K562 (cell line): Measurements from ENCODE around the gene ZDHHC16. TPM values are rescaled to one million over a fixed set of nuclear protein-coding genes. Genes with fewer than 3 reads are reported as not detected.

Source experiments
- KHSRP ChIP-seq: fragments of 450-650 bp; IDR thresholded peaks from 2 replicates; pipeline ENCODE4 v1.6.1; 2017
- POLR2AphosphoS5 ChIP-seq: IDR thresholded peaks from 2 replicates; pipeline ENCODE4 v1.6.1; 2011; ENCODE audit warnings: mild to moderate bottlenecking, low read depth, low read length, moderate library complexity; ENCODE audit not compliant: control insufficient read depth, insufficient read depth
- RB1 ChIP-seq: fragments of 450-650 bp; IDR thresholded peaks from 2 replicates; pipeline ENCODE4 v1.6.1; 2017; ENCODE audit warnings: low read depth, mild to moderate bottlenecking
- polyA plus RNA-seq, 8 experiments: library from polyadenylated mRNA; depleted of rRNA in 4 of 8; stranded (reverse) in 5 of 8; unstranded in 3 of 8; fragments of >200 nt; fragmentation: Nextera tagmentation in 2 of 8; fragmentation: Illumina TruSeq in 1 of 8; extraction: Ambion mirVana in 2 of 8; extraction: Trizol in 1 of 8; gene quantifications; 2 replicates each; pipeline versions ENCODE4 v1.2.1 to v1.2.3, GENCODE V29; 2011 to 2014; ENCODE audit warnings: inconsistent platforms in 1 of 8, missing spikeins in 1 of 8
- total RNA-seq, 7 experiments: library from RNA; depleted of rRNA in 6 of 7; stranded (reverse); fragments of >200 nt in 6 of 7; fragmentation: Illumina TruSeq in 2 of 7; extraction: Trizol in 2 of 7; gene quantifications; 2 replicates each; pipeline versions ENCODE4 v1.2.1 to v1.2.3, GENCODE V29; 2011 to 2021; ENCODE audit warnings: low replicate concordance in 1 of 7
- TF ChIP-seq, protein P1 (sequence below): fragments of 250-450 bp; sonication (Bioruptor Pico); IDR thresholded peaks from 2 replicates; pipeline ENCODE4 v1.5.0; 2021; ENCODE audit warnings: mild to moderate bottlenecking, moderate library complexity
- TF ChIP-seq, protein P2 (sequence below): sonication (generic); formaldehyde crosslinking; IDR thresholded peaks from 2 replicates; pipeline ENCODE4 v1.8.0; 2022; ENCODE audit warnings: mild to moderate bottlenecking, missing genetic modification reagents, borderline replicate concordance
- TF ChIP-seq, protein P3 (sequence below): fragments of 250-450 bp; sonication (Bioruptor Pico); IDR thresholded peaks from 2 replicates; pipeline ENCODE4 v1.5.0; 2022; ENCODE audit warnings: mild to moderate bottlenecking
- TF ChIP-seq, protein P4 (sequence below), 3 experiments: IDR thresholded peaks in 2 of 3; conservative IDR thresholded peaks in 1 of 3; 2 replicates each; pipeline ENCODE4 v1.5.1; 2011 to 2012; ENCODE audit warnings: low read length in 3 of 3, mild to moderate bottlenecking in 3 of 3, control low read depth in 2 of 3, improper control_type of control experiment in 1 of 3, inconsistent platforms in 1 of 3, low read depth in 1 of 3, mixed read lengths in 1 of 3, moderate library complexity in 1 of 3; ENCODE audit not compliant: insufficient read depth in 2 of 3

ZDHHC16 gene
- total and polyA plus RNA-seq, 9 of the 15 experiments (the other 6 are each of a cell fraction or from before 2014, with no cell fraction given): 12.5 to 33.8 (median 21.3) TPM

DNA sequence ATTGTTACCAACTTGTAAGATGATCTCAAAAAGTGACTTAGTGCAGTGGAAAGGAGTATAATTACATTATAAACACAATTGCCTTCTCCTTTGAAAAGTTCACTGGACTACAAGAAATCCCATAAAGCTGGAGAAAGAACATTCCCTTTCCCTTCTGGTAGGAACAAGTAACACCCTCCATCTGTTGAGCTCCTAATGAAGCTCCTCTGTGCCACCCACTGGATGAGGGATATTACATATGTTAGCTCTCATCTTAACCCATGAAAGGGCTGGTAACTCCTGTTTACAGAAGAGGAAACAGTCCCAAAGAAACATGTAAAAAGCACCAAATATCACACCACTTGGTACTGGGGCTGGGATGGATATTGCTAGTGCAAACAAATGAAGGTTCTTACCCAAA, 11.9 kb upstream of the ZDHHC16 start (continued):
- TF ChIP-seq, protein P1, sequence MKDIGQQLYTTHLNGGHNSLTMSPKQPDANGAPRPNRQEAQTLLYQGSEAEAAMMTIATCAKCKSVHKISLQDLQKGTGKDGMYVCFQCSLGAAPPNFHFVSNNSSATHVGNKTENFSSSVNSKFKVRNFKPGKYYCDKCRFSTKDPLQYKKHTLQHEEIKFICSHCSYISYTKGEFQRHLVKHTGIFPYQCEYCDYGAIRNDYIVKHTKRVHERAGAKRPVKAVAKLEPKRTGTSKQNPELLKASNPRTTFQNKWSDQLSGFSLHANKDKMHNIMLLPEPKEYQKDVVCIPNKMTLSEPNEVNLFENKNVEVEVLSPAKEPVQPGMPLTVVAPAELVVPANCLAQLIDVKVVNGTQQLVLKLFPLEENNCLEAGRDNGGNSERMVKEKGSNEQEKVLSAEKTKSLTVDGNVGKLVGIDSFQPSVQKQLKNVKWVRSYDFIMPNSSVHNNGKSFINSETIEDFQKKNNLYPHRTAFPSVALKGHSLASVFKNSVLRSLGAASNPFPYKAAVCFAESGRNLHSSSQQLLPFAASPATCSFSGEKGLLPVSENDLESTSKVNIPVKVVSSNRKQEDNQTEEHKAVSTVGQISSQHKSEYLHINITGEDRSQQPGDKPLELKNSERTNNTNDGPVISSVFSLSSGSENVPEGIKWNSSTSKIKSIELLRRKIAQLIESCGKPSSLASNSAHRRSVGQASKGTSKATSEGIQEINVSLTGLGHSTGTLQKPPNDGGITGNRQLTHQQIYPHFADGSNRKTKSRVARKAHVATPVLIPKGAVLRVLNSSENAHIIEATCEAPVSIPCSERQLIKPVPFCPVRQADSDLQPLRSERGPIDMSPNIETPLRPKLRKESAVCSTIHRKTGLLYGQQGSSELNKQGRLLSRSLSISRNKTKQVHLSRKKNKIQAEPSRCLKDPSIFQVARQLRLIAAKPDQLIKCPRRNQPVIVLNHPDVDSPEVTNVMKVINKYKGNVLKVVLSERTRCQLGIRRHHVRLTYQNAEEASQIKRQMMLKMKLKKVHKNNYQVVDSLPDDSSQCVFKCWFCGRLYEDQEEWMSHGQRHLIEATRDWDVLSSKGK (CRISPR knock-in tag): no peak
- TF ChIP-seq KHSRP (no peak), RB1 (no peak), POLR2AphosphoS5 (peak; percentile 16; the same call in 1 of the 2 replicates)
- TF ChIP-seq, protein P2, sequence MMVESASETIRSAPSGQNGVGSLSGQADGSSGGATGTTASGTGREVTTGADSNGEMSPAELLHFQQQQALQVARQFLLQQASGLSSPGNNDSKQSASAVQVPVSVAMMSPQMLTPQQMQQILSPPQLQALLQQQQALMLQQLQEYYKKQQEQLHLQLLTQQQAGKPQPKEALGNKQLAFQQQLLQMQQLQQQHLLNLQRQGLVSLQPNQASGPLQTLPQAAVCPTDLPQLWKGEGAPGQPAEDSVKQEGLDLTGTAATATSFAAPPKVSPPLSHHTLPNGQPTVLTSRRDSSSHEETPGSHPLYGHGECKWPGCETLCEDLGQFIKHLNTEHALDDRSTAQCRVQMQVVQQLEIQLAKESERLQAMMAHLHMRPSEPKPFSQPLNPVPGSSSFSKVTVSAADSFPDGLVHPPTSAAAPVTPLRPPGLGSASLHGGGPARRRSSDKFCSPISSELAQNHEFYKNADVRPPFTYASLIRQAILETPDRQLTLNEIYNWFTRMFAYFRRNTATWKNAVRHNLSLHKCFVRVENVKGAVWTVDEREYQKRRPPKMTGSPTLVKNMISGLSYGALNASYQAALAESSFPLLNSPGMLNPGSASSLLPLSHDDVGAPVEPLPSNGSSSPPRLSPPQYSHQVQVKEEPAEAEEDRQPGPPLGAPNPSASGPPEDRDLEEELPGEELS (CRISPR knock-in tag): no peak
- TF ChIP-seq, protein P3, sequence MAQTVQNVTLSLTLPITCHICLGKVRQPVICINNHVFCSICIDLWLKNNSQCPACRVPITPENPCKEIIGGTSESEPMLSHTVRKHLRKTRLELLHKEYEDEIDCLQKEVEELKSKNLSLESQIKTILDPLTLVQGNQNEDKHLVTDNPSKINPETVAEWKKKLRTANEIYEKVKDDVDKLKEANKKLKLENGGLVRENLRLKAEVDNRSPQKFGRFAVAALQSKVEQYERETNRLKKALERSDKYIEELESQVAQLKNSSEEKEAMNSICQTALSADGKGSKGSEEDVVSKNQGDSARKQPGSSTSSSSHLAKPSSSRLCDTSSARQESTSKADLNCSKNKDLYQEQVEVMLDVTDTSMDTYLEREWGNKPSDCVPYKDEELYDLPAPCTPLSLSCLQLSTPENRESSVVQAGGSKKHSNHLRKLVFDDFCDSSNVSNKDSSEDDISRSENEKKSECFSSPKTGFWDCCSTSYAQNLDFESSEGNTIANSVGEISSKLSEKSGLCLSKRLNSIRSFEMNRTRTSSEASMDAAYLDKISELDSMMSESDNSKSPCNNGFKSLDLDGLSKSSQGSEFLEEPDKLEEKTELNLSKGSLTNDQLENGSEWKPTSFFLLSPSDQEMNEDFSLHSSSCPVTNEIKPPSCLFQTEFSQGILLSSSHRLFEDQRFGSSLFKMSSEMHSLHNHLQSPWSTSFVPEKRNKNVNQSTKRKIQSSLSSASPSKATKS (CRISPR knock-in tag): no peak
- TF ChIP-seq, protein P4, sequence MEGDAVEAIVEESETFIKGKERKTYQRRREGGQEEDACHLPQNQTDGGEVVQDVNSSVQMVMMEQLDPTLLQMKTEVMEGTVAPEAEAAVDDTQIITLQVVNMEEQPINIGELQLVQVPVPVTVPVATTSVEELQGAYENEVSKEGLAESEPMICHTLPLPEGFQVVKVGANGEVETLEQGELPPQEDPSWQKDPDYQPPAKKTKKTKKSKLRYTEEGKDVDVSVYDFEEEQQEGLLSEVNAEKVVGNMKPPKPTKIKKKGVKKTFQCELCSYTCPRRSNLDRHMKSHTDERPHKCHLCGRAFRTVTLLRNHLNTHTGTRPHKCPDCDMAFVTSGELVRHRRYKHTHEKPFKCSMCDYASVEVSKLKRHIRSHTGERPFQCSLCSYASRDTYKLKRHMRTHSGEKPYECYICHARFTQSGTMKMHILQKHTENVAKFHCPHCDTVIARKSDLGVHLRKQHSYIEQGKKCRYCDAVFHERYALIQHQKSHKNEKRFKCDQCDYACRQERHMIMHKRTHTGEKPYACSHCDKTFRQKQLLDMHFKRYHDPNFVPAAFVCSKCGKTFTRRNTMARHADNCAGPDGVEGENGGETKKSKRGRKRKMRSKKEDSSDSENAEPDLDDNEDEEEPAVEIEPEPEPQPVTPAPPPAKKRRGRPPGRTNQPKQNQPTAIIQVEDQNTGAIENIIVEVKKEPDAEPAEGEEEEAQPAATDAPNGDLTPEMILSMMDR (IDR thresholded peaks at IDR 0.05 in 2 of 3, conservative IDR thresholded peaks at IDR 0.05 in 1 of 3; ENCODE audit: insufficient read depth in 2 of 3, low read depth in 1 of 3, low read length in 3 of 3): 0 out of 6 replicates have a peak, but pooled peaks of 1 of the 3 experiments have one; percentile 7
- TF ChIP-seq, all 486 proteins: peak for 5
